K562 (cell line): Measurements from ENCODE around the gene BCL2L13. TPM values are rescaled to one million over a fixed set of nuclear protein-coding genes. Genes with fewer than 3 reads are reported as not detected.

ENCODE experiments used
- BCL6 ChIP-seq: fragments of 250-450 bp; sonication (Bioruptor Pico); IDR thresholded peaks from 2 replicates; pipeline ENCODE4 v1.4.0; 2020
- CREB5 ChIP-seq: fragments of 250-450 bp; sonication (Bioruptor Pico); IDR thresholded peaks from 2 replicates; pipeline ENCODE4 v1.5.0; 2020; ENCODE audit warnings: mild to moderate bottlenecking
- LCOR ChIP-seq: sonication (generic); formaldehyde crosslinking; IDR thresholded peaks from 2 replicates; pipeline ENCODE4 v1.8.0; 2022; ENCODE audit warnings: mild to moderate bottlenecking, missing genetic modification reagents
- MEF2A ChIP-seq: IDR thresholded peaks from 2 replicates; pipeline ENCODE4 v1.6.1; 2011; ENCODE audit warnings: low read depth, mild to moderate bottlenecking, low read length, moderate library complexity; ENCODE audit not compliant: control insufficient read depth
- RBM25 ChIP-seq: fragments of 200-400 bp; formaldehyde crosslinking; IDR thresholded peaks from 2 replicates; pipeline ENCODE4 v1.6.1; 2018; ENCODE audit warnings: low read length, low read depth, moderate library complexity; ENCODE audit not compliant: severe bottlenecking
- SREBF2 ChIP-seq: sonication (generic); formaldehyde crosslinking; IDR thresholded peaks from 2 replicates; pipeline ENCODE4 v1.4.0; 2020; ENCODE audit warnings: mild to moderate bottlenecking, missing genetic modification reagents
- TRIM25 ChIP-seq: fragments of 450-650 bp; IDR thresholded peaks from 2 replicates; pipeline ENCODE4 v1.7.0; 2016; ENCODE audit warnings: borderline replicate concordance
- U2AF1 ChIP-seq: fragments of 200-400 bp; formaldehyde crosslinking; optimal IDR thresholded peaks from 2 replicates; pipeline ENCODE3; 2017; ENCODE audit warnings: mild to moderate bottlenecking, low read depth, low read length, moderate library complexity
- ZNF134 ChIP-seq: fragments of 250-450 bp; sonication (Bioruptor Pico); conservative IDR thresholded peaks from 2 replicates; pipeline ENCODE4 v1.4.0; 2020
- ZNF57 ChIP-seq: fragments of 450-650 bp; formaldehyde crosslinking; IDR thresholded peaks from 2 replicates; pipeline ENCODE4 v1.4.0; 2020; ENCODE audit warnings: mild to moderate bottlenecking, moderate library complexity
- polyA plus RNA-seq, 8 experiments: library from polyadenylated mRNA; depleted of rRNA in 4 of 8; stranded (reverse) in 5 of 8; unstranded in 3 of 8; fragments of >200 nt; fragmentation: Nextera tagmentation in 2 of 8; fragmentation: Illumina TruSeq in 1 of 8; extraction: Ambion mirVana in 2 of 8; extraction: Trizol in 1 of 8; gene quantifications; 2 replicates each; pipeline versions ENCODE4 v1.2.1 to v1.2.3, GENCODE V29; 2011 to 2014; ENCODE audit warnings: inconsistent platforms in 1 of 8, missing spikeins in 1 of 8
- total RNA-seq, 7 experiments: library from RNA; depleted of rRNA in 6 of 7; stranded (reverse); fragments of >200 nt in 6 of 7; fragmentation: Illumina TruSeq in 2 of 7; extraction: Trizol in 2 of 7; gene quantifications; 2 replicates each; pipeline versions ENCODE4 v1.2.1 to v1.2.3, GENCODE V29; 2011 to 2021; ENCODE audit warnings: low replicate concordance in 1 of 7
- TF ChIP-seq, protein P1 (sequence below): sonication (generic); formaldehyde crosslinking; IDR thresholded peaks from 2 replicates; pipeline ENCODE4 v1.9.0; 2022; ENCODE audit warnings: mild to moderate bottlenecking, missing genetic modification reagents
- TF ChIP-seq, protein P2 (sequence below), 2 experiments: fragments of 450-650 bp; formaldehyde crosslinking in 1 of 2; IDR thresholded peaks; 2 replicates each; pipeline versions ENCODE4 v1.4.0 to v1.6.1; 2014 to 2020; ENCODE audit warnings: mild to moderate bottlenecking in 2 of 2, borderline replicate concordance in 1 of 2, low read depth in 1 of 2

Gene BCL2L13
- total and polyA plus RNA-seq, 9 of the 15 experiments (the other 6 are each of a cell fraction or from before 2014, with no cell fraction given), result 41.5 to 63.4 (median 56.5) TPM

- TF ChIP-seq ZNF134 (no peak), RBM25 (no peak), ZNF57 (no peak; the same call in 1 of the 2 replicates), MEF2A (no peak), TRIM25 (no peak), BCL6 (no peak), U2AF1 (no peak), CREB5 (CRISPR knock-in tag) (no peak), SREBF2 (CRISPR knock-in tag) (no peak; the same call in 1 of the 2 replicates), LCOR (CRISPR knock-in tag) (peak; percentile 53; the same call in 1 of the 2 replicates)
- TF ChIP-seq, protein P1, sequence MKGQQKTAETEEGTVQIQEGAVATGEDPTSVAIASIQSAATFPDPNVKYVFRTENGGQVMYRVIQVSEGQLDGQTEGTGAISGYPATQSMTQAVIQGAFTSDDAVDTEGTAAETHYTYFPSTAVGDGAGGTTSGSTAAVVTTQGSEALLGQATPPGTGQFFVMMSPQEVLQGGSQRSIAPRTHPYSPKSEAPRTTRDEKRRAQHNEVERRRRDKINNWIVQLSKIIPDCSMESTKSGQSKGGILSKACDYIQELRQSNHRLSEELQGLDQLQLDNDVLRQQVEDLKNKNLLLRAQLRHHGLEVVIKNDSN (CRISPR knock-in tag), result no peak; the same call in none of the 2 replicates
- TF ChIP-seq, protein P2, sequence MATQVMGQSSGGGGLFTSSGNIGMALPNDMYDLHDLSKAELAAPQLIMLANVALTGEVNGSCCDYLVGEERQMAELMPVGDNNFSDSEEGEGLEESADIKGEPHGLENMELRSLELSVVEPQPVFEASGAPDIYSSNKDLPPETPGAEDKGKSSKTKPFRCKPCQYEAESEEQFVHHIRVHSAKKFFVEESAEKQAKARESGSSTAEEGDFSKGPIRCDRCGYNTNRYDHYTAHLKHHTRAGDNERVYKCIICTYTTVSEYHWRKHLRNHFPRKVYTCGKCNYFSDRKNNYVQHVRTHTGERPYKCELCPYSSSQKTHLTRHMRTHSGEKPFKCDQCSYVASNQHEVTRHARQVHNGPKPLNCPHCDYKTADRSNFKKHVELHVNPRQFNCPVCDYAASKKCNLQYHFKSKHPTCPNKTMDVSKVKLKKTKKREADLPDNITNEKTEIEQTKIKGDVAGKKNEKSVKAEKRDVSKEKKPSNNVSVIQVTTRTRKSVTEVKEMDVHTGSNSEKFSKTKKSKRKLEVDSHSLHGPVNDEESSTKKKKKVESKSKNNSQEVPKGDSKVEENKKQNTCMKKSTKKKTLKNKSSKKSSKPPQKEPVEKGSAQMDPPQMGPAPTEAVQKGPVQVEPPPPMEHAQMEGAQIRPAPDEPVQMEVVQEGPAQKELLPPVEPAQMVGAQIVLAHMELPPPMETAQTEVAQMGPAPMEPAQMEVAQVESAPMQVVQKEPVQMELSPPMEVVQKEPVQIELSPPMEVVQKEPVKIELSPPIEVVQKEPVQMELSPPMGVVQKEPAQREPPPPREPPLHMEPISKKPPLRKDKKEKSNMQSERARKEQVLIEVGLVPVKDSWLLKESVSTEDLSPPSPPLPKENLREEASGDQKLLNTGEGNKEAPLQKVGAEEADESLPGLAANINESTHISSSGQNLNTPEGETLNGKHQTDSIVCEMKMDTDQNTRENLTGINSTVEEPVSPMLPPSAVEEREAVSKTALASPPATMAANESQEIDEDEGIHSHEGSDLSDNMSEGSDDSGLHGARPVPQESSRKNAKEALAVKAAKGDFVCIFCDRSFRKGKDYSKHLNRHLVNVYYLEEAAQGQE (IDR thresholded peaks at IDR 0.05; ENCODE audit: borderline replicate concordance), result no peak
- TF ChIP-seq, protein P2 (CRISPR knock-in tag; IDR thresholded peaks at IDR 0.05; ENCODE audit: low read depth), result no peak; the same call in 1 of the 2 replicates
Measured at GRCh38 chr22:17638432-17639246, at the start of gene BCL2L13 (continued).
